ENCODE measurements around the gene EXOSC2.

EXOSC2 gene

GRCh38 chr9:130696139-130696650 lies 2.6 kb downstream of the EXOSC2 start:
- DNase-seq = no peak

DNA sequence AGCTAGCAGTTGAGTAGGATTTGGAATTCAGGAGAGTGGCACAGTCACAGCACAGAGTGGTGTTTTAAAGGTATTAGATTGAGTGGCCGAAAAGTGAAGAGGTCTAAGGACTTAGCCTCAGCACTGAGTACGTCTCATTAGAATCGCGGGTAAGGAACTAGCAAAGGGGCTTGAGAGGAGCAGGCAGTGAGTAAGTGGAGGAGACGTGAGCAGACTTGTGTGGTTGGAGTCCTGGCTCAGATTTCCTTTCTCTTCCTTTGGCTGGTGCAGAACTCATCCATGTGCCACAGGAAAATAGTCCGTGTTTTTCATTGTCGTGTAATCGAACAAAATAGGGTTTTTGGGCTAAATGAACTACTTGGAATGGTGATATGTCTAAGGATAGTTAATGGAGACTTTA lies 3.4 kb downstream of the EXOSC2 start:
- no peak for DNase-seq

GRCh38 chr9:130698514-130698913 lies 4.9 kb downstream of the EXOSC2 start:
- DNase-seq = no peak

- no peak for DNase-seq
Observed at GRCh38 chr9:130699047-130699446, 5.5 kb downstream of the EXOSC2 start.

DNA sequence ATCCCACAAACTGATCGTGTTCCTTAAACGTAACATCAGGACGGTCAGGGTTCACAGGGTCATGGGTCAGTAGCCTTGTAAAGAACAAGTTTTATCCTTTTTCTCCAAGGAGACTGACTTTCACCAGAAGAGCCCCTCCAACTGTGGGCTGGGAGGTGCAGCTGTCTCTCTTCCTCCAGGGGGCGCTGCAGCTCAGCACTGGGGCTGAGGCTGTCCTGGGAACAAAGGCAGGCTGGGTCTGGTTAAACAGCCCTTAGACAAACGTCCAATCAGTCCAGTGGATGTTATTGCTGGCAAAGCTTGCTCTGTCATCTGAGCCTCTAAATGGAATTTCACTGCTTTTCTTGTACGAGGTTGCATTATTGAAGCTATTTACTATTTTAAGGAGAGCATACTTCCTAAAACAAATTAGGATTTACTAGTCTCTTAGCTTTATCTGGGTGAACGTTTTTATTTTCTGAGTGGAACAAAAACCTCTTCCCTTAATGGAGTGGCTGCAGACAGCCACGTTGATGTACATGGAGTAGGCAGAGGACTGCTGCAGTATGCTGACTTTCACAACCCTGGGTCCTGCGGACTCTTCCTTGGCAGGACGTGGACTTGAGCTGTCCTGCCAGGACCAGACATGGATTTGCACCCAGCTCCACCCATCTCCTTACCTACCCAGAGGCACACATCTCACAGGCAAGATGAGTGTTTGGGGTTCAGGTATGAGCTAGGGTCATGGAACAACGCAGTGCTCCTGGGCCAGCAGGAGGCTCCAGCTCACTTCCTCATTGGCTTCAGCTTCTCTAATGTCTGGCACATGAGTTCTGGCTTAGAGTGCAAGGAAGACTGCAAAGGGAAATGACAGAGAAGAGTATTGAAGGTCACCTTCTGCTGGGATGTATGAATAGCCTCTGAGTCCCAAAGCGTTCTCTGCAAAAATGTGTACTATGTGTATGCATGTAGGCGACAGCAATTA lies 7.8 kb downstream of the EXOSC2 start:
- peak; percentile 45 for DNase-seq

- no peak for DNase-seq
Observed at GRCh38 chr9:130703501-130703900, 9.9 kb downstream of the EXOSC2 start.

- DNase-seq = peak; percentile 38
Observed at GRCh38 chr9:130707225-130707976, 13.8 kb downstream of the EXOSC2 start.

DNA sequence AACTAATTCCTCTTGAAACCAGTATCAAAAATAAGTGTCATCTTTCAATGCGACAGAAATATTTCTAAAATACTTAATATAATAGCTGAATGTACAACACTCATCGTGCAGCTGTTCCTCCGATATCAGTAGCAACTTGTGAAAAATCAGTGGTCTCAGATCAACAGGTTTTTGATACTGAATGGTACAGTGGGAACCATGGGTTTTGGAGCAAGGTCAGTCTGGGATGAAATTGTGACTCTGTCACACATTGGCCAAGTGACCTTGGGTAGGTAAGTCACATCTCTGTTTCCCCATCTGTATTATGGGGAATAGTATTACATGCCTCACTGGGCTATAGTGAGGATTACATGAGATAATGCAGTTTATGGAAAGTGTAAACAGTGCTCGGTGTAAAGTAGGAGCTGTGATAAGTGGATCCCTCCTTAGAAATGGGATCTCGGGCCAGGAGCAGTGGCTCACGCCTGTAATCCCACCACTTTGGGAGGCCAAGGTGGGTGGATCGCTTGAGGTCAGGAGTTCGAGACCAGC lies 17.3 kb downstream of the EXOSC2 start:
- no peak for DNase-seq

DNA sequence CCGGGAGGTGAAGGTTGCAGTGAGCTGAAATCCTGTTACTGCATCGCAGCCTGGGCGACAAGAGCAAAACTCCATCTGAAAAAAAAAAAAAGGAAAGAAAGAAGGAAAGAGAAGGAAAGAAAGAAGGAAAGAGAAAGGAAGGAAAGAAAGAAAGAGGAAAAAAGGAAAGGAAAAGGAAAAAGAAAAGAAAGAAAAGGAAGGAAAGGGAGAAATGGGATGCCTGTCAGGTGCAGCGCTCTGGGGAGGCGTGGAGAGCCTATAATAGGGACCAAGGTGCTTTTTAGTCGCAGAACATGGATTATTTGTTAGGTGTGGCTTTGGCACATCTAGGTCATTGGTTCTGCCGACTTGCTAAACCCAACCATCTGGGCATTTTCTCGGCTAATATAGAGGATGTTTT lies 17.9 kb downstream of the EXOSC2 start:
- no peak for DNase-seq

DNA sequence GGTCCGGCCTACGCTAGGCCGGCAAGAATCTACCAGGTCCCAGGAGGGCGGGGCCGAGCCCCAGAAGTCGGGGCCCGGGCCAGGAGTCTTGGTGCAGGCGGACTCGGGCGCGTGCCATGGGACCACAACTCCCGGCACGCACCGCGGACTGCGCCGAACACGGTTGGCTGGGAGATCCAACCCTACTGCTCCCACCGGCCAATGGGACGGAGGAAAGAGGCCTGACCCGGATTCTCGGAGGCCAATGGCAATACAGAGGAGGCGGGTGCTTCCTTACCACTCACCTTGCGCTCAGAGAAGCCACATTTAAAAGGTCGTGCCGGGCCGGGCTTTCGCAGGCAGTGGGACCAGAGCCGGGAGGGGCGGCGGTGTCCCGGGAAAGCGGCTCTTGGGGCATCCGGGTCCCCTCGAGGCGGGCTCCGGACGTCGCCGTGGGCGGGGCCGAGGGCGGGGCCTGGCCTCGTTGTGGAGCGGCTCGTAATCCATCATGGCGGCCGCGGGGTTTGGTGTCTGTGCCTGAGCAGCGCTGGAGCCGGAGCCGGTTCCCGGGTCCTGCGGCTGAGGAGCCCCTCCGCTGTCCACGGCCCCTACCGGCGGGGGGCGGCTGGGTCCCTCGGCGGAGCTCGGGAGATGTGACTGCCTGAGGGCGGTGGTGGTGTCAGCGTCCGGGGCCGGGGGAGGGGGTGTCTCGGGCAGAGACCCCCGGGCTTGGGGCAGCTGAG lies 19.1 kb downstream of the EXOSC2 start:
- peak; percentile 99 for DNase-seq

DNA sequence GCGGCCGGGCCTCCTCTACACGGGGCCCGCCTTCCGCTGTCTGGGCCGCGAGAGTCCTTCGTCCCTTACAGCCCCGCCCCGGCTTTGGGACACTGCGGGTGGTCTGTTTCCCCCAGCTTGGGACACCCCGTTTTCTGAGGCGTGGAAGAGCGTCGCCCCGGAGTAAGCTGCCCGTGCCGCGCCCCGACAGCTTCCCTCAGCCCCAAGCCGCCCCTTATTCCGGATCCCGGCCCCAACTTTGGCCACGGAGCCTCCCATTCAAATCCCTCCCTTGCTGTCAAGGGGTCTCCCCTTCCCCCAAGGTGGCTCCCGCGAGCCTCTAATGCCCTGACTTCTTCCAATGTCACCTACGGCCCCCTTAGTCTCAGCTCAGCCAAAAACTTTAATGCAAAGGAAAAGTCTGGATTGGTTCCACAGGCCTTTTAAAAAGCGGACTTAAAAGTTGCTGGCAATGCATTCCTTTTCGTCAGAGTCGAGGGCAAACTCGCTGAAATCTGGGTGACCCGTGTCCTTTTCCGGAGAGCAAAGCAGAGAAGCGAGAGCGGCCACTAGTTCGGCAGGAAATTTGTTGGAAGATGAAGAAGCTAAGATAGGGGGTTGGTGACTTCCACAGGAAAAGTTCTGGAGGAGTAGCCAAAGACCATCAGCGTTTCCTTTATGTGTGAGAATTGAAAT lies 19.8 kb downstream of the EXOSC2 start:
- no peak for DNase-seq

DNA sequence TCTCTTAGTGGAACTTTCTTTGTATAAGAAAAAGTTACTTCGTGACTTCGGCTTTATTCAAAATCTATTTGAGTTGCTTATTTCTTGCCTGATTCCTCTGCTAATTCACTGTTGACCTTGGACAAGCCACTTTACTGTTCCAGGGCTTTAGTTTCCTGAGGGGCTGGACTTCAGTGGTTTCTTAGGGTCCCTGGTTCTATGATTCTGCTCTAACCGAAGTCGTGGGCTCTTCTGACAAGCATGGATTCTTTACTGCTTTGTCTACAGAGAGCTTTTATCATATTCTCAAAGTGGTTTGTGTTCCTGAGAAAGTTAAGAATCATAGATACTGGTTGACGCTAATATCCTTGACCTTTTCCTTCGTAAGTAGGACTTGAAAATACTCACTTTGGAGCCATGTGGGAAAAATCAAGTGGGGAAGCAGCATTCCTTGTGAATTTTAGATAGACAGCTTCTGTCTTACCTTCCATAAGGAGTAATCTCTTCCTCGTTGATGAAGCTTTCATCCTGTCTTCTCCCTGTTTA lies 21.1 kb downstream of the EXOSC2 start:
- no peak for DNase-seq

- no peak for DNase-seq
Observed at GRCh38 chr9:130715270-130715669, 21.7 kb downstream of the EXOSC2 start.

DNA sequence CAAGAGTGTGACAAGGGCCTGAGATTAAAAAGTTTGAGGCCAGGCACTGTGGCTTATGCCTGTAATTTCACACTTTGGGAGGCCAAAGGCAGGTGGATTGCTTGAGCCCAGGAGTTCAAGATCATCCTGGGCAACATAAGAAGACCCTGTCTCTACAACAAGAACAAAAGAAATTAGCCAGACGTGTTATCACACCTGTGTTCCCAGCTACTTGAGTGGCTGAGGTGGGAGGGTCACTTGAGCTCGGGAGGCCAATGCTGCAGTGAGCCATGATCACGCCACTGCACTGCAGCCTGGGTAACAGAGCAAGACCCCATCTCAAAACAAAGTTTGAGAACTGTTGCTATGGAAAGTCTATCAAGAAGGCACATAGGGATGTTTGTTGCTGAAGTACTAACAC lies 25.0 kb downstream of the EXOSC2 start:
- no peak for DNase-seq

- DNase-seq = no peak
Observed at GRCh38 chr9:130720762-130721161, 27.2 kb downstream of the EXOSC2 start.

DNA sequence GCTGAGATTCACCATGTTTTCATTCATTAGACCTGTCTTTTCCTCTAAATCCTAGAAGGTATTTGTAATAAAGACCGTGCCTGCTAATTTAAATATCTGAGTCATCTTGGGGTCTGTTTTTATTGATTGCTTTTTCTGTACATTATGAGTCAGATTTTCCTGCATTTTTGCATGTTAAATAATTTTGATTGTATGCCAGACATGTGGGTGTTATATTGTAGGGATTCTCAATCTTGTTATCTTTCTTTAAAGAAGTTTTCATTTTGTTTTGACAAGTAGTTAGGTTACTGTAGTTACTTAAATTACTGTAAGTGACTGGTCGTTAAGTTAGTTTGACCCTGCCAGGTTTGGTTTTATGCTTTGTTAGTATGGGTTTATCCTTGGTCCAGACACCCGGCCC lies 35.1 kb downstream of the EXOSC2 start:
- DNase-seq = no peak

DNA sequence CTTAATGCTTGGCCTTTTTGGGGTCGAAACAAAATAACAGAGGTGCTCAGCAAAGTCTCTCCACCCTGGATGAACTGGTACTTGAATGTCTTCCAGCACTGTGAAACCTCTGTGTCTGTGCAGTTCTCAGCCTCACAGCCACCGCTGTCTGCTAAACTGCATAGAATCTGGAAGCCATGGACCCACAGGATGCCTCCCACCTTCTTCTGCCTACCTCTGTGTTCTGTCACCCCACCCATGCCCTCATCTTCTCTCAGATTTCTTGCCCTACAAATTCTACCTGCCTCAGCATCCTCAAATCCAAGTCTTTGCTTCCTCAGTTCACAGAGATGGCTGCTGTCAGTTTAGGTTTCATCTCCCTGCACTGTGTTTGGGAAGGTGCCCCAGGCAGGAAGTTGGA lies 35.6 kb downstream of the EXOSC2 start:
- DNase-seq = no peak

DNA sequence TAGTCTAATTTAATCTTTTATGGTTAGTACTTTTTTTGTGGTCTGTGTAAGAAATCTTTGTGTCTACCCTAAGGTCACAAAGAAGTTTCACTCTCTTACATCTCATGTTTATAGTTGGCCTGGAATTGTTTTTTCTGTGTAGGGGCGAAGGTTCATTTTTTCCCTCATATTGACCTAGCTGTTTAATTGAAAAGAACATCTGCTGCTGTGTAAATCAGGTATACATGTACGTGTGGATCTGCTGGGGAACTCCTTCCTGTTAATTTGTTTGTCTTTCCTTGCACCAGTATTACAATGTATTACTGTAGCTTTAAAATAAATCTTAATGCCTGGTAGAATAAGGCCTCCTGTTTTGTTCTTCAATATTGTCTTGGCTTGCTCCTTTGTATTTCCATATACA lies 37.8 kb downstream of the EXOSC2 start:
- DNase-seq = no peak

DNA sequence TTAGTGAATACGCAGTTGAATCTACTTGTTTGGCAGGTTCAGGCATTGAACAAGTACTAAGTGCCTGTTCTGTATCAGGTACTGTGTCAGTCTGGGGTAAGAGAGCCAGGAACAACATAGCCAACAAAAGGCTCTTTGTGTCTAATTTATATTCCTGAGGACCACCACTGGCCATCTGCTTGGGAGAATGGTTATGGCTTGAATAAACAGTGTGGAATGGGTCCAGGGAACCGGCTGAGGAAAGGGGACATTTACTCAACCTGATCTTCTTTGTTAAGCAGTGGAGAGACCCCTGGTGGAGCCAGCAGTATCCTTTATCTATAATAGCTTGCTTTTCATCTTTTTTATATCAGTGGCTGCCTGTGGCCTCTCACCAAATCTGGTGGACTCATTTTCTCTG lies 38.6 kb downstream of the EXOSC2 start:
- DNase-seq = no peak

- no peak for DNase-seq
Observed at GRCh38 chr9:130732793-130733221, 39.2 kb downstream of the EXOSC2 start.

GRCh38 chr9:130735566-130735965 lies 42.0 kb downstream of the EXOSC2 start:
- no peak for DNase-seq

Data from right kidney (tissue), 1 donor.